ENCODE data around the gene ASGR1. TPM values are rescaled to one million over a fixed set of nuclear protein-coding genes. Genes with fewer than 3 reads are reported as not detected.
A peak's percentile ranks its signal among the peaks of the same experiment; 100 is the strongest.

ASGR1 gene
- under 1 TPM; 0.35 to 0.86 (median 0.63) TPM for total RNA-seq
- 0.57 TPM for polyA plus RNA-seq
- long read RNA-seq, donor 1 = 0 reads
- long read RNA-seq, donor 2 = 0 reads
- long read RNA-seq, donor 3 = 0 reads
- long read RNA-seq, donor 4, partial matches to known transcripts = 0 of 1 reads
- long read RNA-seq, donor 4, other reads (novel, unspliced or antisense) = 1 of 1 reads

DNA sequence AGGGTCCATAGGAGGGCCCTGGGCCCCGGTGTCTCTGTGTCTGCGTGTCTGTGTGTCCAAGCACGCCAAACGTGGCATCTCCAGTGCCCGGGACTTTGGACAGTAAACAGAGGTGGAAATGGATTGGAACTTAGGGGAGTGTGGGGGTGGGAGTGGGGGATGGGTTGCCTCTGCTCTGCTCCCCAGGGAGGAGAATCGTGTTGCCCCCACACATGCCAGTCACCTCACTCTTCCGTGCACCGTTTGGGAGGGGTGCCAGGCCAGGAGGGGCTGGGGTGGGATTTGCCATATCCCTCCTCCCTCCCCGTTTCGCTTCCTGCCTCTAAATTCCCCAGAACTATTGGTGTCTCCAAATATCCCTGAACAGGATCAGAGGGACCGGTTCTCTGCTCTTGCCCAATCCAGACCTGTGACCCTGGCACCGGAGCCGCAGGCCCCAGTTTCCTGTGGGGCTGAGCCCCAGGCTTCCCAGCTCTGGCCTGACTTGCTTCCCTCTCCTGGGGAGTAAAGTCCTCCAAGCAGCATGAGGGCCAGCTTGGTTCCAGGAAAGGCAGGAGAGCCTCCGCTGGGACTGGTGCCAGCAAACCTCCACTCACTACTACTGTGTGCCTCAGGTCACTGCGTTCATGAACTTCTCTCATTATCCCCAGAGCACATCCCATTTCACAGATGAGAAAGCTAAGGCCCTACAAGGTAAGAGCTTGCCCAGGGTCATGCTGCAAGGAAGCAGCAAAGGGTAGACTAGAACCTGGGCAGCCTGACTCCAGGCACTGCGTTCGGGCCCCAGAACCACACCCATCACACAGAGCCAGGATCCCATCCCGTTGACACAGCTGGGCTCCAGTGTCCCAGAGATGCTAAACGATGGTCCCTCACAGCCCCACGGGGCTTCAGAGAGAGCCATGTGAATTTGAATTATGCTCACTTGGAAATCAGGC, at the start of gene ASGR1:
Gene ASGR1 (minus strand): TSS at position 54 of the 938 bp plus-strand sequence. CDS start 807 bp downstream, outside the sequence.
- no peaks in the 10 kb centered on the region for H3K27me3 ChIP-seq (ENCODE audit: control insufficient read depth, insufficient read depth)
- intact Hi-C loops (cut with DNase I) = loop anchor here in 2 of 4 donors (5.0 kb wide), 2 partner anchors 127 to 132 kb away; no protein-coding TSS in a partner anchor
- no peak within 1 kb of the TSS for H3K4me3 ChIP-seq (ENCODE audit: low read length)
- no peaks in the 10 kb centered on the region for H3K4me1 ChIP-seq (ENCODE audit: control insufficient read depth, insufficient read depth, low read length)
- 55% methylated on average over 20 of the region's 20 CpGs for WGBS
- H3K27ac ChIP-seq (ENCODE audit: low read length) = no peak within 1 kb of the TSS
- no peaks in the 10 kb centered on the region for H3K9me3 ChIP-seq (ENCODE audit: control insufficient read depth, low read length)
- DNase-seq = no peak
- no peak for ATAC-seq

GRCh38 chr17:7228920-7229319, 49.8 kb upstream of the ASGR1 start:
- Histone ChIP-seq H3K4me3 (ENCODE audit: low read length) (no peak overlapping the region), H3K9me3 (ENCODE audit: control insufficient read depth, low read length) (no peaks in the 10 kb centered on the region), H3K27ac (ENCODE audit: low read length) (no peak overlapping the region), H3K27me3 (ENCODE audit: control insufficient read depth, insufficient read depth) (no peaks in the 10 kb centered on the region), H3K4me1 (ENCODE audit: control insufficient read depth, insufficient read depth, low read length) (peaks cover 3% of the 10 kb centered on the region)
- intact Hi-C loops (cut with DNase I) = no loop called here
- WGBS = 91% methylated on average over 14 of the region's 14 CpGs
- no peak for ATAC-seq
- peak in 2 of 3 donors; percentile 35 to 50 for DNase-seq

- ATAC-seq = no peak
- peak in 1 of 3 donors; percentile 53 for DNase-seq
- intact Hi-C loops (cut with DNase I) = no loop called here
- Histone ChIP-seq H3K4me3 (ENCODE audit: low read length) (no peak overlapping the region), H3K27me3 (ENCODE audit: control insufficient read depth, insufficient read depth) (no peaks in the 10 kb centered on the region), H3K9me3 (ENCODE audit: control insufficient read depth, low read length) (no peaks in the 10 kb centered on the region), H3K4me1 (ENCODE audit: control insufficient read depth, insufficient read depth, low read length) (no peaks in the 10 kb centered on the region), H3K27ac (ENCODE audit: low read length) (no peak overlapping the region)
- 91% methylated on average over 31 of the region's 31 CpGs for WGBS
Measured at GRCh38 chr17:7226721-7227710, 47.8 kb upstream of the ASGR1 start.

- intact Hi-C loops (cut with DNase I) = no loop called here
- no peak overlapping the region for H3K27ac ChIP-seq (ENCODE audit: low read length)
- no peak overlapping the region for H3K4me3 ChIP-seq (ENCODE audit: low read length)
- WGBS = 76% methylated on average over 21 of the region's 21 CpGs
- DNase-seq = peak in 2 of 3 donors; percentile 60 to 63
- H3K4me1 ChIP-seq (ENCODE audit: control insufficient read depth, insufficient read depth, low read length) = peaks cover under 1% of the 10 kb centered on the region
- peak in 1 of 2 donors; percentile 4 for ATAC-seq
- no peaks in the 10 kb centered on the region for H3K27me3 ChIP-seq (ENCODE audit: control insufficient read depth, insufficient read depth)
- H3K9me3 ChIP-seq (ENCODE audit: control insufficient read depth, low read length) = no peaks in the 10 kb centered on the region
Measured at GRCh38 chr17:7225711-7226331, 46.7 kb upstream of the ASGR1 start.

- no peak for ATAC-seq
- no peaks in the 10 kb centered on the region for H3K9me3 ChIP-seq (ENCODE audit: control insufficient read depth, low read length)
- H3K27me3 ChIP-seq (ENCODE audit: control insufficient read depth, insufficient read depth) = no peaks in the 10 kb centered on the region
- DNase-seq = peak in 1 of 3 donors; percentile 61
- WGBS = 65% methylated on average over 15 of the region's 15 CpGs
- no peak overlapping the region for H3K4me3 ChIP-seq (ENCODE audit: low read length)
- peaks cover 2% of the 10 kb centered on the region for H3K4me1 ChIP-seq (ENCODE audit: control insufficient read depth, insufficient read depth, low read length)
- intact Hi-C loops (cut with DNase I) = no loop called here
- H3K27ac ChIP-seq (ENCODE audit: low read length) = no peak overlapping the region
Measured at GRCh38 chr17:7224661-7225111, 45.5 kb upstream of the ASGR1 start.

DNA sequence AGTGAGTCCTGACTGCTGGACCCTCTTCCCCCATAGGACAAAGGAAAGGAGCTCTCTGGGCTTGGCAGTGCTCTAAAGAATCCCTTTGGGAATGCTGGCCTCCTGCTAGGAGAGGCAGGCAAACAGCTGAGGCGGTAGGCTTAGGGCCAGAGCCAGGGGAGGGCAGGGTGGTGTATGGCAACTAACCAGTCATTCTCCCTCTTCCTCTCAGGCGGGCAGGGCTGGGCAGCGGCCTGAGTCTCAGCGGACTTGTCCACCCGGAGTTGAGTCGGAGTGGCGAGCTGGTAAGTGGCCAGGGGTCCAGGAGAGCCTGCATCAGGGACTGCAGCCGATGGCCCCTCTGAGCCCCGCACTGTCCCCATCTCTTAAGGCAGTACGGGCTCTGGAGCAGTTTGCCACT, 44.9 kb upstream of the ASGR1 start:
- no peak overlapping the region for H3K4me3 ChIP-seq (ENCODE audit: low read length)
- peaks cover 2% of the 10 kb centered on the region for H3K4me1 ChIP-seq (ENCODE audit: control insufficient read depth, insufficient read depth, low read length)
- no peaks in the 10 kb centered on the region for H3K27me3 ChIP-seq (ENCODE audit: control insufficient read depth, insufficient read depth)
- no peak overlapping the region for H3K27ac ChIP-seq (ENCODE audit: low read length)
- intact Hi-C loops (cut with DNase I) = no loop called here
- H3K9me3 ChIP-seq (ENCODE audit: control insufficient read depth, low read length) = no peaks in the 10 kb centered on the region
- 74% methylated on average over 10 of the region's 10 CpGs for WGBS
- DNase-seq (peak in 2 of 3 donors; percentile 46 to 61), ATAC-seq (no peak)

- Histone ChIP-seq H3K9me3 (ENCODE audit: control insufficient read depth, low read length) (no peaks in the 10 kb centered on the region), H3K4me3 (ENCODE audit: low read length) (no peak overlapping the region), H3K27ac (ENCODE audit: low read length) (no peak overlapping the region), H3K4me1 (ENCODE audit: control insufficient read depth, insufficient read depth, low read length) (peaks cover 2% of the 10 kb centered on the region), H3K27me3 (ENCODE audit: control insufficient read depth, insufficient read depth) (no peaks in the 10 kb centered on the region)
- ATAC-seq = no peak
- WGBS = 77% methylated on average over 4 of the region's 4 CpGs
- no peak for DNase-seq
- intact Hi-C loops (cut with DNase I) = no loop called here
Measured at GRCh38 chr17:7223375-7223774, 44.2 kb upstream of the ASGR1 start.

GRCh38 chr17:7222972-7223292, 43.8 kb upstream of the ASGR1 start:
- Histone ChIP-seq H3K4me1 (ENCODE audit: control insufficient read depth, insufficient read depth, low read length) (peaks cover 2% of the 10 kb centered on the region), H3K9me3 (ENCODE audit: control insufficient read depth, low read length) (no peaks in the 10 kb centered on the region), H3K27ac (ENCODE audit: low read length) (no peak overlapping the region), H3K27me3 (ENCODE audit: control insufficient read depth, insufficient read depth) (no peaks in the 10 kb centered on the region), H3K4me3 (ENCODE audit: low read length) (no peak overlapping the region)
- WGBS = 76% methylated on average over 7 of the region's 7 CpGs
- no peak for ATAC-seq
- intact Hi-C loops (cut with DNase I) = no loop called here
- DNase-seq = peak in 1 of 3 donors; percentile 54

- Histone ChIP-seq H3K4me3 (ENCODE audit: low read length) (no peak overlapping the region), H3K4me1 (ENCODE audit: control insufficient read depth, insufficient read depth, low read length) (peaks cover 2% of the 10 kb centered on the region), H3K27me3 (ENCODE audit: control insufficient read depth, insufficient read depth) (no peaks in the 10 kb centered on the region), H3K9me3 (ENCODE audit: control insufficient read depth, low read length) (no peaks in the 10 kb centered on the region), H3K27ac (ENCODE audit: low read length) (no peak overlapping the region)
- DNase-seq = peak in 2 of 3 donors; percentile 7 to 47
- intact Hi-C loops (cut with DNase I) = no loop called here
- no peak for ATAC-seq
- WGBS = 77% methylated on average over 15 of the region's 15 CpGs
Measured at GRCh38 chr17:7222093-7222971, 43.2 kb upstream of the ASGR1 start.

All from right cardiac atrium (tissue), 5 donors.